Measurements from ENCODE around the gene PRXL2B.

- TF ChIP-seq POLR2A (IDR thresholded peaks at IDR 0.05): no peak
- TF ChIP-seq CTCF (IDR thresholded peaks at IDR 0.05): no peak
Observed at GRCh38 chr1:2538872-2539271, 47.7 kb upstream of the PRXL2B start.
